ENCODE results near the gene RTEL1. TPM values are rescaled to one million over a fixed set of nuclear protein-coding genes. Genes with fewer than 3 reads are reported as not detected.

The RTEL1 gene, protein sequence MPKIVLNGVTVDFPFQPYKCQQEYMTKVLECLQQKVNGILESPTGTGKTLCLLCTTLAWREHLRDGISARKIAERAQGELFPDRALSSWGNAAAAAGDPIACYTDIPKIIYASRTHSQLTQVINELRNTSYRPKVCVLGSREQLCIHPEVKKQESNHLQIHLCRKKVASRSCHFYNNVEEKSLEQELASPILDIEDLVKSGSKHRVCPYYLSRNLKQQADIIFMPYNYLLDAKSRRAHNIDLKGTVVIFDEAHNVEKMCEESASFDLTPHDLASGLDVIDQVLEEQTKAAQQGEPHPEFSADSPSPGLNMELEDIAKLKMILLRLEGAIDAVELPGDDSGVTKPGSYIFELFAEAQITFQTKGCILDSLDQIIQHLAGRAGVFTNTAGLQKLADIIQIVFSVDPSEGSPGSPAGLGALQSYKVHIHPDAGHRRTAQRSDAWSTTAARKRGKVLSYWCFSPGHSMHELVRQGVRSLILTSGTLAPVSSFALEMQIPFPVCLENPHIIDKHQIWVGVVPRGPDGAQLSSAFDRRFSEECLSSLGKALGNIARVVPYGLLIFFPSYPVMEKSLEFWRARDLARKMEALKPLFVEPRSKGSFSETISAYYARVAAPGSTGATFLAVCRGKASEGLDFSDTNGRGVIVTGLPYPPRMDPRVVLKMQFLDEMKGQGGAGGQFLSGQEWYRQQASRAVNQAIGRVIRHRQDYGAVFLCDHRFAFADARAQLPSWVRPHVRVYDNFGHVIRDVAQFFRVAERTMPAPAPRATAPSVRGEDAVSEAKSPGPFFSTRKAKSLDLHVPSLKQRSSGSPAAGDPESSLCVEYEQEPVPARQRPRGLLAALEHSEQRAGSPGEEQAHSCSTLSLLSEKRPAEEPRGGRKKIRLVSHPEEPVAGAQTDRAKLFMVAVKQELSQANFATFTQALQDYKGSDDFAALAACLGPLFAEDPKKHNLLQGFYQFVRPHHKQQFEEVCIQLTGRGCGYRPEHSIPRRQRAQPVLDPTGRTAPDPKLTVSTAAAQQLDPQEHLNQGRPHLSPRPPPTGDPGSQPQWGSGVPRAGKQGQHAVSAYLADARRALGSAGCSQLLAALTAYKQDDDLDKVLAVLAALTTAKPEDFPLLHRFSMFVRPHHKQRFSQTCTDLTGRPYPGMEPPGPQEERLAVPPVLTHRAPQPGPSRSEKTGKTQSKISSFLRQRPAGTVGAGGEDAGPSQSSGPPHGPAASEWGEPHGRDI (N-terminal part only)
- 12.4 and 15.7 TPM in 2 replicates for total RNA-seq

DNA sequence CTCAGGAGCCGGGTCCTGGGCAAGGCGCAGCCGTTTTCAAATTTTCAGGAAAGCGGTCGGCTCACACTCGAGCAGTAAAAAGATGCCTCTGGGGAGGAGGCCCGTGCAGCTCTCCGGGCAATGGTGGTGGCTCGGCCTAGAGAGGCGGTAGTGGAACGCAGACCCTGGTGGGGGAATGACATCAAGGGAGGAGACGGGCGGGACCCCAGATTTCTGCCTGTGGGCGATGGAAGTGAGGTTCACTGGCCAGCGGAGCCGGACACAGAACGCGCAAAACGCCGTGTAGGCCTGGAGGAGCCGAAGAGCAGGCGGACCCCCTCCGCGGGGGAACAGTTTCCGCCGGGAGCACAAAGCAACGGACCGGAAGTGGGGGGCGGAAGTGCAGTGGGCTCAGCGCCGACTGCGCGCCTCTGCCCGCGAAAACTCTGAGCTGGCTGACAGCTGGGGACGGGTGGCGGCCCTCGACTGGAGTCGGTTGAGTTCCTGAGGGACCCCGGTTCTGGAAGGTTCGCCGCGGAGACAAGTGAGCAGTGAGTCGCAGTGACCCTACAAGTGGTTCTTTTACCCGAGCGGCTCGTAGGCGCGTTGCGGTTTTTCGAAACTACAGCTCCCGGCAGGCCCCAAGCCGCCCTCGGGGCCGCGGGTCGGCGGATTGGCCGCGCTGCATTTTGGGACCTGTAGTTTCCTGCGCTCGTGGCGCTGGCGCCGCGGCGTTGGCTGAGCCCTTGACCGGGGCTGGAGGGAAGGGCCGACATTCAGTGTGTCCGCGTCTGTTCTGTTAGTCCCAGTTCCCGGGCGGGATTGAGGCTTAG, at the start of gene RTEL1:
RTEL1 (plus strand) TSS at position 376 of the 812 bp plus-strand sequence. CDS start 1,091 bp downstream, outside the sequence.

DNA sequence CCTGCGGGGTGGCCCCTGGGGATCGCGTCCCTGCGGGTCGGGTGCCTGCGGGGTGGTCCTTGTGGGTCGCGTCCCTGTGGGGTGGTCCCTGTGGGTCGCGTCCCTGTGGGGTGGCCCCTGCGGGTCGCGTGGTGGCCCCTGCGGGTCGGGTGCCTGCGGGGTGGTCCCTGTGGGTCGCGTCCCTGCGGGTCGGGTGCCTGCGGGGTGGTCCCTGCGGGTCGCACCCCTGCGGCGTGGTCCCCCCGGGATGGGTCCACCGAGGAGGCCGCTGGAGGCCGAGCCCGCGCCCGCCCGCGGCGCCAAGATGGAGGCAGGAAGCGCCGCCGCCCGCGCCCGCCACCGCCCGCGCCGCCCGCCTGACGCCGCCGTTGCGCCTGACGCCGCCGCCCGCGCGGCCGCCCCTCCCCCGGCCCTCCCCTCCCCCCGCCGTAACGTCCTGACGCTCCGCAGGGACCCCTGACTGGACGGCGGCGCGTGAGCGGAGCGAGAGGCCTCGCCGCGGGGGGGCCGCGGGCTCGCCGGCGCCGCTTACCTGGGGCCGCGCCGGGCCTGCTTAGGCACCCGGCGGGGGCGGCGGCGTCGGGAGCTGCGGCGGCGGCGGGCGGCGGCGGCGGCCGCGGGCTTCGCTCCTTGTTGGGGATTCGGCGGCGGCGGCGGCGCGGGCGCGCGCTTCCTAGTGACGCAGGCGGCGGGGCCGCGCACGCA, 31.5 kb upstream of the RTEL1 start, which contains the start of gene GMEB2:
GMEB2 (minus strand) TSS at position 678 of the 705 bp plus-strand sequence. CDS start 7,704 bp downstream, outside the sequence.

GRCh38 chr20:63653041-63653973, 4.8 kb upstream of the RTEL1 start, which contains the start of gene STMN3:
Gene STMN3 (minus strand): TSS chr20:63653424. CDS start chr20:63653345, 79 bp downstream.

GRCh38 chr20:63696628-63697356, 38.7 kb downstream of the RTEL1 start, which contains the start of gene TNFRSF6B:
Gene TNFRSF6B (plus strand): TSS chr20:63696652. CDS start chr20:63696768, 116 bp downstream.

DNA sequence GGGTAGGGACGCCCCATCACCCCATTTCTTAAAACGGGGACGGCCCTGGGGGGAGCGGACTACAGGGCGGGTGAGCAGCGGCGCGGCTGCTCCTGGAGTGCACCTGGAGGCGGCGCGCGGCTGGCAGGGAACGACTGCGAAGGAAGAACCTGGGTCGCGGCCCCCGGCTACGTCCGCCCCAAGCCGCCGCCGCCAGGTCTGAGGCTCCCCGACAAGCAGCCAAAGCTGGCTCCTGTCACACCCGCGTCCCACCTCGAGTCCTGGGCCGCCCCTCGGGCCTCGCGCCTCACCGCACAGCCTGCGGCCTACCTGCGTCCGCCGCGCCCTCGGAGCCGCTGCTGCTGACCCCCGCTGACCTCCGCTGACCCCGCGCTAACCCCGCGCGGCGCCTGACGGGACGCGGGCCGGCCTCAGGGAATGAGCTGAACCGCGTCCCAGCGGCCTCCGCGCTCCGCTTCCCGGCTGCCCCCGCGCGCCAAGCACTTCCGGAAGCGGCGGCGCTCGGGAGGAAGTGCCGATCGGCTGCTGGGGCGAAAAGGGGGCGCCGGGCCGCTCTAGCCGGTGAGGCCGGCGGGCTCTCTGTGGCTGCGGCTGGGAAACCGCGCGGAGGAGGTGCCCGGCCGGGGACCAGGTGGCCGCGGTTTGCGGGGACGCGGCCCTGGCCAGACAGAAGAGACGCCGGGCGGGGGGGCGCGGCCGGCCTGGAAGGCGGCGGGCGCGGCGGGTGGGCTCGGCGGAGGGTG, 49.6 kb downstream of the RTEL1 start, which contains the start of the genes ARFRP1 and ZGPAT:
ARFRP1 (minus strand) TSS at position 419 of the 743 bp plus-strand sequence. CDS start 885 bp downstream, outside the sequence.
ZGPAT (plus strand) TSS at position 482 of the 743 bp plus-strand sequence. CDS start 542 bp downstream, outside the sequence.

DNA sequence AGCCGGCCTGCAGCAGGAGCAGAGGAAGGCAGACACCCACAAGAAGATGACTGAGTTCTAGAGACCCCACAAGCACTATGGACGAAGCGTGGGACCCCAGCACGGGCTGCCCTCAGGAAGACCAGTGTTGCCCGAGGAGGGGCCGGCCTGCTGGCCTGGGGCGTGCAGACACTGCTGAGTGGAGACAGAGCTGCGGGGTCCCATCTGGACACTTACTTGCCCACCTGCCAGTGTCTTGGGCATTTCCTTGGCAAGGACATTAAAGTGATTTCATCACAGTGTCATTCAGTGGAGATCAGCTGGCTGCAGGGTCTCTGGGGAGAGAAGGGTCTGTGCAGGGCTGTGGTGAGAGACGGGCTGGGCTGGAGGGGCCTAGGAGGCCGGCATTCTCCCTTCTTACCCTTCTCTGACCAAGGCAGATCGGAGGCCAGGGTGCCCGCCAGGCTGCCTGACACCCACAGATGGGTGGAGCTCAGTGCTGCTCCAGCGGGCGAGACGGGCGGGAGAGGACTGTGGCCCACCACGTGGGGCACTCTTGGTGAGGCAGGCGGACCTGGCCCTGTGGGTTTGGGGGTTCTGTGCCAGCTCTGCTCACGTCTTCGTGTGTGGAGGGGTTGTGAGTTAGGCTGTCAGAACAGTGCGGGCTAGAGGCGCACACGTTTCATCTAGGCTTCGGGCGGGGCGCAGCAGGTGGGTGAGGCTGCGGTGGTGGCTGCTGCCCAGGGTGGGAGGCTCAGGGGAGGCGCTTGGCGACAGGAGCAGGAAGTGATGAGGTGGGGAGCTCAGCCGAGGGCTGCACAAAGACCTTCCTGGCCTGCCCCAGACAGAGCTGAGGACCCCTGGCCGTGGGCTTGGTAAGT, 78.0 kb downstream of the RTEL1 start, which contains the start of gene LIME1:
LIME1 (plus strand) TSS at position 806 of the 860 bp plus-strand sequence. CDS start 886 bp downstream, outside the sequence.

GRCh38 chr20:63739130-63740069, 81.3 kb downstream of the RTEL1 start, which contains the start of gene SLC2A4RG:
Gene SLC2A4RG (plus strand): TSS chr20:63739776. CDS start chr20:63739913, 137 bp downstream.

Other genes with a start within 250 kb of the RTEL1 start
- not detected in 2 replicates for gene KCNQ2, start 185.7 kb upstream of the RTEL1 start, total RNA-seq
- 0.06 and 0.13 TPM in 2 replicates for gene EEF1A2, start 159.2 kb upstream of the RTEL1 start, total RNA-seq
- 31.3 and 33.0 TPM in 2 replicates for gene PPDPF, start 137.5 kb upstream of the RTEL1 start, total RNA-seq
- gene PTK6, start 120.9 kb upstream of the RTEL1 start, total RNA-seq, result 0.12 and 0.13 TPM in 2 replicates
- gene SRMS, start 110.6 kb upstream of the RTEL1 start, total RNA-seq, result not detected in 2 replicates
- gene FNDC11, start 104.2 kb upstream of the RTEL1 start, total RNA-seq, result 0.12 and 0.13 TPM in 2 replicates
- 27.6 and 32.0 TPM in 2 replicates for gene HELZ2, start 84.1 kb upstream of the RTEL1 start, total RNA-seq
- gene GMEB2, start 31.2 kb upstream of the RTEL1 start, total RNA-seq, result 8.4 and 8.5 TPM in 2 replicates
- 13.7 and 22.9 TPM in 2 replicates for gene STMN3, start 4.9 kb upstream of the RTEL1 start, total RNA-seq
- gene TNFRSF6B, start 38.3 kb downstream of the RTEL1 start, total RNA-seq, result 4.5 and 7.0 TPM in 2 replicates
- gene ARFRP1, start 49.7 kb downstream of the RTEL1 start, total RNA-seq, result 44.7 and 53.4 TPM in 2 replicates
- gene ZGPAT, start 49.7 kb downstream of the RTEL1 start, total RNA-seq, result 15.8 and 22.3 TPM in 2 replicates
- 2.1 TPM in 2 replicates for gene LIME1, start 78.4 kb downstream of the RTEL1 start, total RNA-seq
- gene SLC2A4RG, start 81.5 kb downstream of the RTEL1 start, total RNA-seq, result 19.3 and 21.5 TPM in 2 replicates
- 1.9 and 3.3 TPM in 2 replicates for gene ZBTB46, start 173.0 kb downstream of the RTEL1 start, total RNA-seq
- gene ABHD16B, start 203.2 kb downstream of the RTEL1 start, total RNA-seq, result not detected in 2 replicates
- gene TPD52L2, start 207.0 kb downstream of the RTEL1 start, total RNA-seq, result 139 and 147 TPM in 2 replicates
- 61.3 and 81.0 TPM in 2 replicates for gene DNAJC5, start 236.8 kb downstream of the RTEL1 start, total RNA-seq

All from aortic smooth muscle cell (primary cell).